IMR-90 (cell line): ENCODE measurements around the gene SRGAP3. TPM values are rescaled to one million over a fixed set of nuclear protein-coding genes. Genes with fewer than 3 reads are reported as not detected.

Source experiments
- ATAC-seq: fragments of 200-7000 bp; cut with Tn5 transposase; 2 replicates; pipeline ENCODE4 v1.9.1; 2020; ENCODE audit warnings: low read depth, mild to moderate bottlenecking, moderate library complexity
- BruUV-seq: library from RNA; stranded (reverse); fragments of 400-500 nt; replicated peaks from 2 replicates; lab custom pipeline; 2021; lab: Mats Ljungman, UMichigan
- CTCF ChIA-PET: fragments of 300-600 bp; formaldehyde crosslinking; extraction: SDS; loops from one replicate; lab custom pipeline; 2021; ENCODE audit warnings: antibody characterized with exemption; lab: Yijun Ruan, JAX
- POLR2A ChIA-PET: fragments of 300-600 bp; sonication (Branson Sonifier 250); formaldehyde crosslinking; loops from one replicate; lab custom pipeline; 2022; ENCODE audit warnings: antibody characterized with exemption; ENCODE audit not compliant: unreplicated experiment; lab: Charles Lee
- DNase-seq: peaks from one replicate; pipeline ENCODE4 v3.0.0; 2013
- H2AFZ ChIP-seq: replicated peaks from 2 replicates; pipeline ENCODE3; 2013; ENCODE audit warnings: low read length, mild to moderate bottlenecking; ENCODE audit not compliant: poor library complexity
- H2AK5ac ChIP-seq: 2 replicates; pipeline ENCODE4 v1.6.1; 2013; ENCODE audit warnings: low read depth, low read length, inconsistent platforms
- H2AK9ac ChIP-seq: replicated peaks from 2 replicates; pipeline ENCODE3; 2013; ENCODE audit warnings: mild to moderate bottlenecking, low read depth, low read length, moderate library complexity; ENCODE audit not compliant: poor library complexity
- H2BK120ac ChIP-seq: 2 replicates; pipeline ENCODE4 v1.6.1; 2013; ENCODE audit warnings: low read depth, low read length, inconsistent platforms
- H2BK15ac ChIP-seq: 3 replicates; pipeline ENCODE4 v1.6.1; 2013; ENCODE audit warnings: low read depth, low read length, inconsistent platforms
- H2BK20ac ChIP-seq: 2 replicates; pipeline ENCODE4 v1.6.1; 2013; ENCODE audit warnings: low read depth, mild to moderate bottlenecking, inconsistent platforms, low read length, moderate library complexity
- H2BK5ac ChIP-seq: 2 replicates; pipeline ENCODE4 v1.6.1; 2013; ENCODE audit warnings: mild to moderate bottlenecking, low read depth, low read length, inconsistent platforms; ENCODE audit not compliant: poor library complexity, severe bottlenecking
- H3K14ac ChIP-seq: replicated peaks from 2 replicates; pipeline ENCODE4 v1.6.1; 2013; ENCODE audit warnings: low read depth, low read length, inconsistent platforms
- H3K18ac ChIP-seq: 2 replicates; pipeline ENCODE4 v1.6.1; 2013; ENCODE audit warnings: low read depth, low read length, control low read depth
- H3K23ac ChIP-seq: 2 replicates; pipeline ENCODE4 v1.6.1; 2013; ENCODE audit warnings: low read depth, low read length, inconsistent platforms
- H3K27ac ChIP-seq: 2 replicates; pipeline ENCODE4 v1.5.1; 2013; ENCODE audit warnings: mild to moderate bottlenecking, control low read depth, low read length; ENCODE audit not compliant: insufficient read depth
- H3K27me3 ChIP-seq: 2 replicates; pipeline ENCODE4 v1.6.1; 2013; ENCODE audit warnings: low read length; ENCODE audit not compliant: control insufficient read depth, insufficient read depth
- H3K36me3 ChIP-seq: 2 replicates; pipeline ENCODE4 v1.6.1; 2013; ENCODE audit warnings: low read length, mixed read lengths; ENCODE audit not compliant: control insufficient read depth, insufficient read depth
- H3K4ac ChIP-seq: 2 replicates; pipeline ENCODE4 v1.6.1; 2013; ENCODE audit warnings: low read depth, low read length, inconsistent platforms
- H3K4me1 ChIP-seq: 2 replicates; pipeline ENCODE4 v1.6.1; 2013; ENCODE audit warnings: low read length, mixed read lengths; ENCODE audit not compliant: control insufficient read depth, insufficient read depth
- H3K4me2 ChIP-seq: 2 replicates; pipeline ENCODE4 v1.6.1; 2013; ENCODE audit warnings: low read depth, mild to moderate bottlenecking, control low read depth, low read length, moderate library complexity
- H3K4me3 ChIP-seq: 2 replicates; pipeline ENCODE4 v1.5.1; 2013; ENCODE audit warnings: low read depth, mild to moderate bottlenecking, control low read depth, low read length, moderate library complexity; ENCODE audit not compliant: insufficient read depth
- H3K56ac ChIP-seq: 2 replicates; pipeline ENCODE4 v1.6.1; 2013; ENCODE audit warnings: low read length, inconsistent platforms; ENCODE audit not compliant: insufficient read depth; ENCODE audit errors: extremely low read depth
- H3K79me1 ChIP-seq, 2 experiments: 2 replicates each; pipeline ENCODE4 v1.6.1; 2013; ENCODE audit warnings: low read length in 2 of 2, inconsistent platforms in 1 of 2, low read depth in 1 of 2
- H3K9ac ChIP-seq: 2 replicates; pipeline ENCODE4 v1.6.1; 2013; ENCODE audit warnings: low read depth, low read length, control low read depth
- H3K9me1 ChIP-seq: 2 replicates; pipeline ENCODE4 v1.6.1; 2013; ENCODE audit warnings: low read length, inconsistent platforms; ENCODE audit not compliant: insufficient read depth
- H3K9me3 ChIP-seq: 2 replicates; pipeline ENCODE4 v1.6.1; 2013; ENCODE audit warnings: low read length; ENCODE audit not compliant: control insufficient read depth, insufficient read depth
- H4K20me1 ChIP-seq: 2 replicates; pipeline ENCODE4 v1.6.1; 2013; ENCODE audit warnings: low read length, inconsistent platforms; ENCODE audit not compliant: insufficient read depth
- H4K5ac ChIP-seq: 2 replicates; pipeline ENCODE4 v1.6.1; 2013; ENCODE audit warnings: mild to moderate bottlenecking, low read depth, low read length, control low read depth
- H4K8ac ChIP-seq, 2 experiments: 2 replicates each; pipeline ENCODE4 v1.6.1; 2013; ENCODE audit warnings: low read depth in 2 of 2, low read length in 2 of 2, control low read depth in 1 of 2, inconsistent platforms in 1 of 2
- H4K91ac ChIP-seq: 2 replicates; pipeline ENCODE4 v1.6.1; 2013; ENCODE audit warnings: low read depth, low read length, inconsistent platforms; ENCODE audit not compliant: insufficient read depth
- CEBPB ChIP-seq: IDR thresholded peaks from 2 replicates; pipeline ENCODE4 v1.6.1; 2012; ENCODE audit warnings: low read depth, low read length, improper control_type of control experiment
- CTCF ChIP-seq: conservative IDR thresholded peaks from 2 replicates; pipeline ENCODE4 v1.5.1; 2012; ENCODE audit warnings: mild to moderate bottlenecking, low read depth, low read length, improper control_type of control experiment
- ELK1 ChIP-seq: fragments of 150-350 bp; IDR thresholded peaks from 2 replicates; pipeline ENCODE4 v1.6.1; 2016; ENCODE audit warnings: low read depth, mild to moderate bottlenecking, low read length, moderate library complexity, borderline replicate concordance
- MAZ ChIP-seq: IDR thresholded peaks from 2 replicates; pipeline ENCODE4 v1.6.1; 2012; ENCODE audit warnings: low read depth, mild to moderate bottlenecking, low read length, improper control_type of control experiment, moderate library complexity, borderline replicate concordance
- NFE2L2 ChIP-seq: fragments of 150-350 bp; IDR thresholded peaks from 2 replicates; pipeline ENCODE4 v1.6.1; 2016; ENCODE audit warnings: low read depth, mild to moderate bottlenecking, low read length
- POLR2A ChIP-seq: IDR thresholded peaks from 2 replicates; pipeline ENCODE4 v1.6.1; 2012; ENCODE audit warnings: mild to moderate bottlenecking, low read depth, low read length
- RFX5 ChIP-seq: IDR thresholded peaks from 2 replicates; pipeline ENCODE4 v1.8.0; 2012; ENCODE audit warnings: low read depth, mild to moderate bottlenecking, low read length, moderate library complexity
- WGBS, 2 experiments: methylation state at CpG; one replicate each; pipeline versions ENCODE4 v1.1.5 to v1.1.7; 2013; ENCODE audit warnings: missing lambda C conversion rate in 2 of 2; ENCODE audit not compliant: insufficient read length in 1 of 2; ENCODE audit errors: extremely low coverage in 2 of 2; 5-methylcytosine and 5-hydroxymethylcytosine counted together
- dilution Hi-C: fragments of 300-500 bp; cut with HindIII; formaldehyde crosslinking; loops from one replicate; pipeline ENCODE4 v1.14.3; 2018; ENCODE audit warnings: low sequenced_read_pairs; ENCODE audit not compliant: unreplicated experiment
- in situ Hi-C: fragments of 300-500 bp; cut with MboI; formaldehyde crosslinking; loops from 3 replicates; pipeline ENCODE4 v1.14.3; 2019; ENCODE audit warnings: low sequenced_read_pairs, inconsistent platforms, mixed read lengths
- intact Hi-C: fragments of 100-400 bp; cut with micrococcal nuclease; formaldehyde crosslinking; loops from 2 replicates; pipeline ENCODE4 v1.10.0; 2022
- polyA plus RNA-seq, 3 experiments: library from polyadenylated mRNA; depleted of rRNA; stranded (reverse); fragments of >200 nt; gene quantifications; 2 replicates each; pipeline ENCODE4 v1.2.3, GENCODE V29; 2012; ENCODE audit warnings: low replicate concordance in 1 of 3
- total RNA-seq: library from RNA; depleted of rRNA; stranded (reverse); fragments of >200 nt; gene quantifications from 2 replicates; pipeline ENCODE4 v1.2.3, GENCODE V29; 2012

Gene SRGAP3
- total and polyA plus RNA-seq, 2 of the 4 experiments (the other 2 are of a cell fraction), result 0.68 to 1.4 TPM

- H2BK15ac ChIP-seq, result no peak overlapping the region
- H3K9ac ChIP-seq, result no peak overlapping the region
- H2AK5ac ChIP-seq, result no peak overlapping the region
- no peak overlapping the region for H3K23ac ChIP-seq
- no peak overlapping the region for H2BK20ac ChIP-seq
- H2BK5ac ChIP-seq, result no peak overlapping the region
- no peaks in the 10 kb centered on the region for H3K36me3 ChIP-seq
- ATAC-seq (no peak), DNase-seq (no peak)
- no peaks in the 10 kb centered on the region; the same call in 1 of the 2 replicates for H3K27me3 ChIP-seq
- no peaks in the 10 kb centered on the region for H3K4me1 ChIP-seq
- TF ChIP-seq CEBPB, result no peak
- TF ChIP-seq MAZ, result no peak
- TF ChIP-seq POLR2A, result no peak
- no peak for TF ChIP-seq ELK1
- no peak for TF ChIP-seq NFE2L2
- no peak for TF ChIP-seq RFX5
- no peak for TF ChIP-seq CTCF
- intact Hi-C loops (no loop called here), dilution Hi-C loops (no loop called here), in situ Hi-C loops (no loop called here)
- no peak overlapping the region for H3K56ac ChIP-seq
- H4K8ac ChIP-seq, result no peak overlapping the region
- CTCF ChIA-PET, result no interaction called here
- H2AFZ ChIP-seq, result no peak overlapping the region
- H3K4me2 ChIP-seq, result no peak overlapping the region
- H4K20me1 ChIP-seq, result no peaks in the 10 kb centered on the region
- no peak overlapping the region for H4K5ac ChIP-seq
- 71% methylated on average over 4 of the region's 8 CpGs; no CpG with 5 or more reads in 1 of the 2 experiments for WGBS, 2 experiments
- BruUV-seq, result no TSS peak
- POLR2A ChIA-PET, result no interaction called here
- no peaks in the 10 kb centered on the region for H3K79me1 ChIP-seq
- no peaks in the 10 kb centered on the region for H3K9me3 ChIP-seq
- H2BK120ac ChIP-seq, result no peak overlapping the region
- no peak overlapping the region for H2AK9ac ChIP-seq
- H3K4ac ChIP-seq, result no peak overlapping the region
- no peak overlapping the region for H3K14ac ChIP-seq
- no peak overlapping the region for H4K91ac ChIP-seq
- H3K27ac ChIP-seq, result no peak overlapping the region
- no peaks in the 10 kb centered on the region for H3K9me1 ChIP-seq
- no peak overlapping the region for H3K18ac ChIP-seq
- H3K4me3 ChIP-seq, result no peak overlapping the region
Measured at GRCh38 chr3:9079676-9080075, 169.8 kb downstream of the SRGAP3 start.
